Heart left ventricle (tissue), 16 donors: ENCODE results near the gene BMPR2. TPM values are rescaled to one million over a fixed set of nuclear protein-coding genes. Genes with fewer than 3 reads are reported as not detected.
A peak's percentile ranks its signal among the peaks of the same experiment; 100 is the strongest.

Experiments
- ATAC-seq, 4 donors: fragments of 200-7000 bp; cut with Tn5 transposase; one replicate each; pipeline ENCODE4 v1.9.1; 2020 to 2022; ENCODE audit warnings: moderate library complexity in 4 of 4, mild to moderate bottlenecking in 3 of 4, moderate number of reproducible peaks in 1 of 4
- DNase-seq, 5 donors: peaks; one replicate each; pipeline ENCODE4 v3.0.0-alpha.2; 2020
- H3K27ac ChIP-seq, 12 donors: fragments of 200-600 bp; sonication (generic) in 4 of 12; one replicate each; pipeline versions ENCODE4 v1.5.0 to v1.8.0; 2016 to 2022; ENCODE audit warnings: mild to moderate bottlenecking in 2 of 12
- H3K27me3 ChIP-seq, 9 donors: fragments of 200-600 bp; sonication (generic) in 2 of 9; one replicate each; pipeline versions ENCODE4 v1.5.1 to v1.8.0; 2016 to 2022; ENCODE audit warnings: mild to moderate bottlenecking in 3 of 9
- H3K36me3 ChIP-seq, 9 donors: fragments of 200-600 bp; sonication (generic) in 2 of 9; one replicate each; pipeline versions ENCODE4 v1.5.0 to v1.8.0; 2018 to 2022; ENCODE audit warnings: mild to moderate bottlenecking in 2 of 9
- H3K4me1 ChIP-seq, 12 donors: fragments of 200-600 bp; sonication (generic) in 4 of 12; one replicate each; pipeline versions ENCODE4 v1.5.0 to v1.8.0; 2016 to 2022; ENCODE audit warnings: mild to moderate bottlenecking in 3 of 12
- H3K4me3 ChIP-seq, 12 donors: fragments of 200-600 bp; sonication (generic) in 4 of 12; one replicate each; pipeline versions ENCODE4 v1.5.0 to v1.8.0; 2017 to 2022; ENCODE audit warnings: mild to moderate bottlenecking in 9 of 12, moderate library complexity in 4 of 12
- H3K9me3 ChIP-seq, 12 donors: fragments of 200-600 bp; sonication (generic) in 4 of 12; one replicate each; pipeline versions ENCODE4 v1.5.0 to v1.8.0; 2016 to 2022; ENCODE audit warnings: mild to moderate bottlenecking in 1 of 12
- CTCF ChIP-seq, 12 donors: fragments of 200-600 bp; sonication (generic) in 4 of 12; IDR thresholded peaks; one replicate each; pipeline versions ENCODE4 v1.5.0 to v1.8.0; 2018 to 2022; ENCODE audit warnings: antibody characterized with exemption in 12 of 12, mild to moderate bottlenecking in 5 of 12
- POLR2A ChIP-seq, 2 donors: fragments of 450-650 bp; IDR thresholded peaks; one replicate each; pipeline ENCODE4 v1.6.1; 2017; ENCODE audit warnings: antibody characterized with exemption in 2 of 2, mild to moderate bottlenecking in 2 of 2, moderate library complexity in 2 of 2
- WGBS, 4 donors: extraction: QIAGEN DNeasy Blood & Tissue Kit in 2 of 4; methylation state at CpG; one replicate each; pipeline versions ENCODE4 v1.1.5 to v1.1.7; 2013 to 2018; 5-methylcytosine and 5-hydroxymethylcytosine counted together
- intact Hi-C, 10 donors: fragments of 100-400 bp; cut with DNase I; formaldehyde crosslinking; loops; one replicate each; pipeline versions ENCODE4 v1.11.1 to v1.14.2; 2022
- polyA plus RNA-seq, 2 donors: library from polyadenylated mRNA; stranded (reverse); fragments of 200-250 nt; gene quantifications; one replicate each; pipeline ENCODE4 v1.2.3, GENCODE V29; 2013
- total RNA-seq, 9 donors: library from RNA; depleted of rRNA in 2 of 9; stranded (reverse); fragments of >200 nt in 2 of 9; fragmentation: NEBNext Ultra II Directional in 3 of 9; extraction: Animal tissue kit (Norgen Biotek cat#: 25700) in 3 of 9; gene quantifications; one replicate each; pipeline versions ENCODE4 v1.1.0 to v1.2.4, GENCODE V29; 2016 to 2023
- donor health status: ischemic (EF 13 %, LVEDD 7.1; RV severe dilation, severe dysfunction).
- donor health status: healthy with polysubstance abuse.
- donor health status: DM: no; HTN: yes; CAD: no.
- donor health status: DM: no; HTN: no; CAD: no.
- donor health status: ischemic (EF 25% LVEDD 6.9; RV normal size, moderate dysfunction).
- donor health status: ischemic (EF 25% LVEDD 5.7; RV mildly dilated, moderate dysfunction).
- donor health status: healthy.
- donor health status: DM: yes; HTN: yes; CAD: no.
- donor health status: ischemic (EF 35%, LVEDD 5.7; RV mildly dilated, moderate dysfunction).
- donor health status: nonischemic (EF 11% LVEDD 7.7; RV severe dilation, severe dysfunction).
- donor health status: DM: yes; HTN: yes; CAD: no.
- donor health status: PGD.
- donor health status: ischemic (EF 29% LVEDD 5.4; RV normal size, mild dysfunction).
- donor health status: nonischemic (EF 23%, LVEDD 6.1; RV moderate dilation, normal function).

The BMPR2 gene
- total and polyA plus RNA-seq, 11 donors: 9.0 to 81.9 (median 59.9) TPM

- no peaks in the 10 kb centered on the region for H3K27me3 ChIP-seq
- no peaks in the 10 kb centered on the region for H3K36me3 ChIP-seq
- H3K4me1 ChIP-seq: peaks cover 2 to 48% (median 27%) of the 10 kb centered on the region in 12 donors
- TF ChIP-seq CTCF (IDR thresholded peaks at IDR 0.05) (no peak), POLR2A (IDR thresholded peaks at IDR 0.05) (no peak)
- H3K4me3 ChIP-seq: no peak overlapping the region
- intact Hi-C loops: no loop called here
- WGBS, 4 donors: 50 to 56% (median 54%) methylated on average over 2 of the region's 2 CpGs
- DNase-seq (no peak), ATAC-seq (no peak)
- no peaks in the 10 kb centered on the region for H3K9me3 ChIP-seq
- H3K27ac ChIP-seq: no peak overlapping the region
Observed at GRCh38 chr2:202423139-202423538, 47.0 kb downstream of the BMPR2 start.

- H3K36me3 ChIP-seq: no peaks in the 10 kb centered on the region
- H3K27ac ChIP-seq: no peak overlapping the region
- H3K9me3 ChIP-seq: peaks cover 0 to 2% (median 0%) of the 10 kb centered on the region in 12 donors
- H3K27me3 ChIP-seq: no peaks in the 10 kb centered on the region
- no peak for DNase-seq
- TF ChIP-seq POLR2A (IDR thresholded peaks at IDR 0.05): no peak
- no peak for TF ChIP-seq CTCF (IDR thresholded peaks at IDR 0.05)
- no peak overlapping the region for H3K4me3 ChIP-seq
- peaks cover 0 to 53% (median 25%) of the 10 kb centered on the region in 12 donors for H3K4me1 ChIP-seq
- intact Hi-C loops: loop anchor here in 2 of 10 donors (5.0 kb wide), 1 partner anchor 48 kb away; the partner anchor contains the start of gene BMPR2 (in 2 of the 2)
- no peak for ATAC-seq
- 80 to 91% (median 88%) methylated on average over 5 of the region's 5 CpGs for WGBS, 4 donors
Observed at GRCh38 chr2:202425036-202425435, 48.9 kb downstream of the BMPR2 start.

- TF ChIP-seq POLR2A (IDR thresholded peaks at IDR 0.05) (no peak), CTCF (IDR thresholded peaks at IDR 0.05) (no peak)
- no peak overlapping the region for H3K4me3 ChIP-seq
- no peaks in the 10 kb centered on the region for H3K36me3 ChIP-seq
- H3K27ac ChIP-seq: no peak overlapping the region
- intact Hi-C loops: loop anchor here in 2 of 10 donors (5.0 kb wide), 1 partner anchor 49 kb away; the partner anchor contains the start of gene BMPR2 (in 2 of the 2)
- peaks cover 0 to 56% (median 26%) of the 10 kb centered on the region in 12 donors for H3K4me1 ChIP-seq
- 75 to 84% (median 79%) methylated on average over 8 of the region's 8 CpGs for WGBS, 4 donors
- DNase-seq (no peak), ATAC-seq (no peak)
- no peaks in the 10 kb centered on the region for H3K27me3 ChIP-seq
- peaks cover 0 to 2% (median 0%) of the 10 kb centered on the region in 12 donors for H3K9me3 ChIP-seq
Observed at GRCh38 chr2:202426751-202427150, 50.6 kb downstream of the BMPR2 start.

GRCh38 chr2:202429164-202429980, 53.2 kb downstream of the BMPR2 start:
- peaks cover 0 to 2% (median 0%) of the 10 kb centered on the region in 12 donors for H3K9me3 ChIP-seq
- H3K27me3 ChIP-seq: no peaks in the 10 kb centered on the region
- H3K36me3 ChIP-seq: no peaks in the 10 kb centered on the region
- TF ChIP-seq CTCF (IDR thresholded peaks at IDR 0.05) (no peak), POLR2A (IDR thresholded peaks at IDR 0.05) (no peak)
- WGBS, 4 donors: 45 to 55% (median 48%) methylated on average over 6 of the region's 6 CpGs
- H3K27ac ChIP-seq: peak overlapping the region in 11 of 12 donors; percentile 22 to 64 (median 39)
- peak; percentile 38 to 81 (median 63) for ATAC-seq
- no peak for DNase-seq
- intact Hi-C loops: loop anchor here in 2 of 10 donors (5.0 kb wide), 1 partner anchor 52 kb away; the partner anchor contains the start of gene BMPR2 (in 2 of the 2)
- H3K4me3 ChIP-seq: no peak overlapping the region
- H3K4me1 ChIP-seq: peaks cover 0 to 53% (median 19%) of the 10 kb centered on the region in 12 donors
